Measurements from ENCODE around the gene INPP5A.

The INPP5A gene

GRCh38 chr10:132645247-132645530 is 107.6 kb downstream of the INPP5A start:
- no peak overlapping the region for H3K27ac ChIP-seq (ENCODE audit: low read length)
- no peaks in the 10 kb centered on the region for H4K20me1 ChIP-seq (ENCODE audit: insufficient read depth, low read length)
- no peaks in the 10 kb centered on the region for H3K79me2 ChIP-seq (ENCODE audit: low read length)
- H3K4me3 ChIP-seq (ENCODE audit: low read length) = no peak overlapping the region
- H3K9ac ChIP-seq (ENCODE audit: low read length) = no peak overlapping the region
- H3K9me3 ChIP-seq (replicated peaks; ENCODE audit: insufficient read depth, low read length) = no peaks in the 10 kb centered on the region
- H3F3A ChIP-seq (ENCODE audit: insufficient read depth, low read length) = no peaks in the 10 kb centered on the region
- H3K9me2 ChIP-seq (replicated peaks; ENCODE audit: insufficient read depth, low read length) = no peaks in the 10 kb centered on the region
- TF ChIP-seq EZH2phosphoT487 (IDR thresholded peaks at IDR 0.05; ENCODE audit: low read length) = no peak
- TF ChIP-seq CTCF (IDR thresholded peaks at IDR 0.05; ENCODE audit: low read length) = no peak
- no peak for TF ChIP-seq EZH2 (optimal IDR thresholded peaks at IDR 0.05; ENCODE audit: low read depth, low read length)
- DNase-seq = no peak
- H3K27me3 ChIP-seq (replicated peaks; ENCODE audit: insufficient read depth, low read length) = no peaks in the 10 kb centered on the region
- no peaks in the 10 kb centered on the region for H3K4me1 ChIP-seq (ENCODE audit: low read length)
- no peak overlapping the region for H2AFZ ChIP-seq (ENCODE audit: low read length)
- no peak overlapping the region for H3K4me2 ChIP-seq (ENCODE audit: low read depth, low read length)
- H3K36me3 ChIP-seq (replicated peaks; ENCODE audit: insufficient read depth, low read length) = no peaks in the 10 kb centered on the region

- H3K9me3 ChIP-seq (replicated peaks; ENCODE audit: insufficient read depth, low read length) = no peaks in the 10 kb centered on the region
- H3K4me3 ChIP-seq (ENCODE audit: low read length) = no peak overlapping the region
- no peak overlapping the region for H2AFZ ChIP-seq (ENCODE audit: low read length)
- H3K9ac ChIP-seq (ENCODE audit: low read length) = no peak overlapping the region
- no peak overlapping the region for H3K27ac ChIP-seq (ENCODE audit: low read length)
- H3K27me3 ChIP-seq (replicated peaks; ENCODE audit: insufficient read depth, low read length) = no peaks in the 10 kb centered on the region
- H3F3A ChIP-seq (ENCODE audit: insufficient read depth, low read length) = no peaks in the 10 kb centered on the region
- H3K4me1 ChIP-seq (ENCODE audit: low read length) = no peaks in the 10 kb centered on the region
- no peak for TF ChIP-seq CTCF (IDR thresholded peaks at IDR 0.05; ENCODE audit: low read length)
- TF ChIP-seq EZH2 (optimal IDR thresholded peaks at IDR 0.05; ENCODE audit: low read depth, low read length) = no peak
- TF ChIP-seq EZH2phosphoT487 (IDR thresholded peaks at IDR 0.05; ENCODE audit: low read length) = no peak
- no peaks in the 10 kb centered on the region for H3K36me3 ChIP-seq (replicated peaks; ENCODE audit: insufficient read depth, low read length)
- no peaks in the 10 kb centered on the region for H4K20me1 ChIP-seq (ENCODE audit: insufficient read depth, low read length)
- no peaks in the 10 kb centered on the region for H3K9me2 ChIP-seq (replicated peaks; ENCODE audit: insufficient read depth, low read length)
- DNase-seq = no peak
- H3K4me2 ChIP-seq (ENCODE audit: low read depth, low read length) = no peak overlapping the region
- H3K79me2 ChIP-seq (ENCODE audit: low read length) = no peaks in the 10 kb centered on the region
These were observed 108.2 kb downstream of the INPP5A start for GRCh38 chr10:132645630-132646442.

- H3K4me2 ChIP-seq (ENCODE audit: low read depth, low read length) = no peak overlapping the region
- H3K79me2 ChIP-seq (ENCODE audit: low read length) = no peaks in the 10 kb centered on the region
- no peaks in the 10 kb centered on the region for H3K27me3 ChIP-seq (replicated peaks; ENCODE audit: insufficient read depth, low read length)
- H3F3A ChIP-seq (ENCODE audit: insufficient read depth, low read length) = no peaks in the 10 kb centered on the region
- H3K9me2 ChIP-seq (replicated peaks; ENCODE audit: insufficient read depth, low read length) = no peaks in the 10 kb centered on the region
- no peaks in the 10 kb centered on the region for H3K4me1 ChIP-seq (ENCODE audit: low read length)
- H2AFZ ChIP-seq (ENCODE audit: low read length) = no peak overlapping the region
- H4K20me1 ChIP-seq (ENCODE audit: insufficient read depth, low read length) = no peaks in the 10 kb centered on the region
- no peak overlapping the region for H3K9ac ChIP-seq (ENCODE audit: low read length)
- H3K36me3 ChIP-seq (replicated peaks; ENCODE audit: insufficient read depth, low read length) = no peaks in the 10 kb centered on the region
- no peak overlapping the region for H3K4me3 ChIP-seq (ENCODE audit: low read length)
- TF ChIP-seq EZH2 (optimal IDR thresholded peaks at IDR 0.05; ENCODE audit: low read depth, low read length) (no peak), EZH2phosphoT487 (IDR thresholded peaks at IDR 0.05; ENCODE audit: low read length) (no peak), CTCF (IDR thresholded peaks at IDR 0.05; ENCODE audit: low read length) (no peak)
- DNase-seq = no peak
- H3K9me3 ChIP-seq (replicated peaks; ENCODE audit: insufficient read depth, low read length) = no peaks in the 10 kb centered on the region
- H3K27ac ChIP-seq (ENCODE audit: low read length) = no peak overlapping the region
These were observed 109.0 kb downstream of the INPP5A start for GRCh38 chr10:132646443-132647097.
